Endothelial cell of umbilical vein (primary cell): ENCODE measurements around the gene ENKD1. TPM values are rescaled to one million over a fixed set of nuclear protein-coding genes. Genes with fewer than 3 reads are reported as not detected.

Experiments
- BruUV-seq: library from RNA; stranded (reverse); fragments of 400-500 nt; replicated peaks from 2 replicates; lab custom pipeline; 2021; lab: Mats Ljungman, UMichigan
- CTCF ChIA-PET: fragments of 300-600, 350-600 bp; sonication (Branson Sonifier 250); formaldehyde crosslinking; loops from one replicate; lab custom pipeline; 2021; ENCODE audit warnings: antibody characterized with exemption, inconsistent platforms; lab: Charles Lee
- POLR2A ChIA-PET: fragments of 300-600, 350-600 bp; sonication (Branson Sonifier 250); formaldehyde crosslinking; loops from one replicate; lab custom pipeline; 2021; ENCODE audit warnings: antibody characterized with exemption, inconsistent platforms; lab: Charles Lee
- DNase-seq: peaks from one replicate; pipeline ENCODE4 v3.0.0-alpha.2; 2011; ENCODE audit warnings: low read depth, low spot score
- FAIRE-seq: peaks from 2 replicates; lab custom pipeline; 2011; peaks lifted over from hg19 to GRCh38; lab: Jason Lieb, UNC
- H2AFZ ChIP-seq: 2 replicates; pipeline ENCODE4 v1.6.0; 2012; ENCODE audit warnings: low read depth, low read length, control low read depth, inconsistent platforms
- H3K27ac ChIP-seq: 2 replicates; pipeline ENCODE4 v1.5.1; 2011; ENCODE audit warnings: low read depth, mild to moderate bottlenecking, control low read depth, low read length, moderate library complexity; ENCODE audit not compliant: insufficient read depth
- H3K27me3 ChIP-seq, 2 experiments: 2 replicates each; pipeline versions ENCODE4 v1.6.0 to v1.6.1; 2011; ENCODE audit warnings: low read length in 2 of 2, mixed read lengths in 1 of 2; ENCODE audit not compliant: control insufficient read depth in 2 of 2, insufficient read depth in 2 of 2
- H3K36me3 ChIP-seq, 2 experiments: 2 replicates in 1 of 2; 3 replicates in 1 of 2; pipeline ENCODE4 v1.5.1; 2011; ENCODE audit warnings: low read length in 2 of 2, mild to moderate bottlenecking in 1 of 2, moderate library complexity in 1 of 2; ENCODE audit not compliant: control insufficient read depth in 2 of 2, insufficient read depth in 2 of 2; ENCODE audit errors: extremely low read depth in 1 of 2
- H3K4me1 ChIP-seq: 3 replicates; pipeline ENCODE4 v1.5.1; 2011; ENCODE audit warnings: mild to moderate bottlenecking, low read length; ENCODE audit not compliant: control insufficient read depth, insufficient read depth; ENCODE audit errors: extremely low read depth
- H3K4me2 ChIP-seq: 2 replicates; pipeline ENCODE4 v1.6.1; 2011; ENCODE audit warnings: low read length, control low read depth, mixed read lengths; ENCODE audit not compliant: insufficient read depth
- H3K4me3 ChIP-seq, 3 experiments: fragments of 200-600 bp in 1 of 3; sonication (generic), shearing (Covaris generic) in 1 of 3; replicated peaks in 1 of 3; 2 replicates each; pipeline ENCODE4 v1.5.1; 2011 to 2016; ENCODE audit warnings: control low read depth in 3 of 3, low read length in 3 of 3, mild to moderate bottlenecking in 2 of 3, inconsistent platforms in 1 of 3, low read depth in 1 of 3, moderate library complexity in 1 of 3; ENCODE audit not compliant: insufficient read depth in 1 of 3
- H3K79me2 ChIP-seq: 2 replicates; pipeline ENCODE4 v1.6.0; 2012; ENCODE audit warnings: low read length, inconsistent platforms; ENCODE audit not compliant: control insufficient read depth, insufficient read depth
- H3K9ac ChIP-seq: replicated peaks from 2 replicates; pipeline ENCODE3; 2011; ENCODE audit warnings: low read length, control low read depth; ENCODE audit not compliant: insufficient read depth; ENCODE audit errors: extremely low read depth
- H3K9me1 ChIP-seq: replicated peaks from 3 replicates; pipeline ENCODE4 v1.6.0; 2011; ENCODE audit warnings: mild to moderate bottlenecking, low read length; ENCODE audit not compliant: control insufficient read depth, insufficient read depth; ENCODE audit errors: extremely low read depth
- H3K9me3 ChIP-seq: replicated peaks from 2 replicates; pipeline ENCODE4 v1.5.1; 2012; ENCODE audit warnings: low read length, inconsistent platforms; ENCODE audit not compliant: control insufficient read depth, insufficient read depth
- H4K20me1 ChIP-seq: replicated peaks from 2 replicates; pipeline ENCODE3; 2011; ENCODE audit warnings: mild to moderate bottlenecking, low read length; ENCODE audit not compliant: control insufficient read depth, insufficient read depth; ENCODE audit errors: extremely low read depth
- EZH2 ChIP-seq: IDR thresholded peaks from 2 replicates; pipeline ENCODE4 v1.6.1; 2012; ENCODE audit warnings: borderline replicate concordance, low read depth, mild to moderate bottlenecking, moderate library complexity, low read length, inconsistent platforms; ENCODE audit not compliant: severe bottlenecking
- FOS ChIP-seq: IDR thresholded peaks from 2 replicates; pipeline ENCODE4 v1.6.1; 2011; ENCODE audit warnings: mild to moderate bottlenecking, low read length, moderate library complexity, borderline replicate concordance; ENCODE audit not compliant: insufficient read depth
- GATA2 ChIP-seq: IDR thresholded peaks from 2 replicates; pipeline ENCODE4 v1.7.0; 2011; ENCODE audit warnings: low read depth, mild to moderate bottlenecking, moderate library complexity, mixed read lengths, low read length; ENCODE audit not compliant: insufficient read length, insufficient read depth
- JUN ChIP-seq: IDR thresholded peaks from 2 replicates; pipeline ENCODE4 v1.6.1; 2011; ENCODE audit warnings: borderline replicate concordance, low read depth; ENCODE audit not compliant: insufficient read length, insufficient read depth
- MYC ChIP-seq: IDR thresholded peaks from one replicate; pipeline ENCODE4 v1.6.1; 2011; ENCODE audit warnings: mild to moderate bottlenecking, low read depth, low read length
- POLR2A ChIP-seq: IDR thresholded peaks from 2 replicates; pipeline ENCODE4 v1.6.1; 2012; ENCODE audit warnings: low read depth, mild to moderate bottlenecking, control low read depth, low read length
- POLR2AphosphoS5 ChIP-seq: IDR thresholded peaks from 2 replicates; pipeline ENCODE4 v1.6.1; 2012; ENCODE audit warnings: low read depth, mild to moderate bottlenecking, control low read depth, low read length, moderate library complexity; ENCODE audit not compliant: insufficient read depth
- dilution Hi-C: fragments of 300-500 bp; cut with MboI; formaldehyde crosslinking; loops from one replicate; pipeline ENCODE4 v1.15.0; 2019; ENCODE audit warnings: low sequenced_read_pairs; ENCODE audit not compliant: extremely low pct_ligation_motif_present
- intact Hi-C: fragments of 100-400 bp; cut with micrococcal nuclease; formaldehyde crosslinking; loops from one replicate; pipeline ENCODE4 v1.10.0; 2022
- polyA plus RNA-seq, 4 experiments: library from polyadenylated mRNA; depleted of rRNA in 3 of 4; stranded (reverse) in 3 of 4; unstranded in 1 of 4; fragments of >200 nt; gene quantifications; 2 replicates each; pipeline versions ENCODE4 v1.2.1 to v1.2.3, GENCODE V29; 2011 to 2012; ENCODE audit warnings: missing spikeins in 1 of 4
- total RNA-seq: library from RNA; stranded (reverse); gene quantifications from 2 replicates; pipeline ENCODE4 v1.2.3, GENCODE V29; 2021
- TF ChIP-seq, protein P1 (sequence below): IDR thresholded peaks from 2 replicates; pipeline ENCODE4 v1.6.1; 2011; ENCODE audit not compliant: insufficient read depth, insufficient read length
- TF ChIP-seq, protein P2 (sequence below), 2 donors: IDR thresholded peaks; 1 replicate in 1 of 2; 2 replicates in 1 of 2; pipeline ENCODE4 v1.5.1; 2011; ENCODE audit warnings: low read length in 2 of 2, mild to moderate bottlenecking in 2 of 2, moderate library complexity in 2 of 2, control low read depth in 1 of 2, inconsistent platforms in 1 of 2, low read depth in 1 of 2; ENCODE audit not compliant: insufficient read depth in 1 of 2; ENCODE audit errors: extremely low read depth in 1 of 2

ENKD1 gene
- total and polyA plus RNA-seq, 2 donors (not counting 3 experiments of a cell fraction or from before 2014, with no cell fraction given), result 16.7 to 17.3 TPM

DNA sequence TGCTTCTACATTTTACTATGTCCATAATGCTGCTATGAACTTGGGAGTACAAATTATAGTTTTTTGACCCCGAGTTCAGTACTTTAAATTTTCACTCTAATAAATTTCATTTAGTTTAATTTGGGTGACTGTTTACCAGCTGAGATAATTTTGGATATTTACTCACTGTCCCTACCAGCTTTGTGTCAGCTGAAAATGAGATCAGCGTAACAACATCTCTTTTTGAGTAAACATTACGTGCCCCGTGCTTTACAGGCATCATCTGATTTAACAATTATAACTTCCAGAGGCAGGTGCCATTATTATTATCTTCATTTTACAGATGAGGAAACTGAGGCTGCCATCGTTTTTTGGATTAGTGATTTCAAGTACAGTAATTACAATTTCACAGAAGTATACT, 37.6 kb upstream of the ENKD1 start:
- Histone ChIP-seq H3K79me2 (peaks cover 76% of the 10 kb centered on the region), H2AFZ (no peak overlapping the region), H3K27ac (no peak overlapping the region), H3K36me3 (no peaks in the 10 kb centered on the region), H3K4me2 (no peak overlapping the region), H3K4me1 (no peaks in the 10 kb centered on the region), H3K9ac (no peak overlapping the region), H3K4me3 (no peak overlapping the region), H3K9me1 (no peaks in the 10 kb centered on the region), H3K9me3 (no peaks in the 10 kb centered on the region), H3K27me3 (no peaks in the 10 kb centered on the region), H4K20me1 (peaks cover 7% of the 10 kb centered on the region)
- TF ChIP-seq, protein P1, sequence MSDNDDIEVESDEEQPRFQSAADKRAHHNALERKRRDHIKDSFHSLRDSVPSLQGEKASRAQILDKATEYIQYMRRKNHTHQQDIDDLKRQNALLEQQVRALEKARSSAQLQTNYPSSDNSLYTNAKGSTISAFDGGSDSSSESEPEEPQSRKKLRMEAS, result no peak
- TF ChIP-seq, protein P2, sequence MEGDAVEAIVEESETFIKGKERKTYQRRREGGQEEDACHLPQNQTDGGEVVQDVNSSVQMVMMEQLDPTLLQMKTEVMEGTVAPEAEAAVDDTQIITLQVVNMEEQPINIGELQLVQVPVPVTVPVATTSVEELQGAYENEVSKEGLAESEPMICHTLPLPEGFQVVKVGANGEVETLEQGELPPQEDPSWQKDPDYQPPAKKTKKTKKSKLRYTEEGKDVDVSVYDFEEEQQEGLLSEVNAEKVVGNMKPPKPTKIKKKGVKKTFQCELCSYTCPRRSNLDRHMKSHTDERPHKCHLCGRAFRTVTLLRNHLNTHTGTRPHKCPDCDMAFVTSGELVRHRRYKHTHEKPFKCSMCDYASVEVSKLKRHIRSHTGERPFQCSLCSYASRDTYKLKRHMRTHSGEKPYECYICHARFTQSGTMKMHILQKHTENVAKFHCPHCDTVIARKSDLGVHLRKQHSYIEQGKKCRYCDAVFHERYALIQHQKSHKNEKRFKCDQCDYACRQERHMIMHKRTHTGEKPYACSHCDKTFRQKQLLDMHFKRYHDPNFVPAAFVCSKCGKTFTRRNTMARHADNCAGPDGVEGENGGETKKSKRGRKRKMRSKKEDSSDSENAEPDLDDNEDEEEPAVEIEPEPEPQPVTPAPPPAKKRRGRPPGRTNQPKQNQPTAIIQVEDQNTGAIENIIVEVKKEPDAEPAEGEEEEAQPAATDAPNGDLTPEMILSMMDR (IDR thresholded peaks at IDR 0.05; ENCODE audit: extremely low read depth in 1 of 2, insufficient read depth in 1 of 2, low read depth in 1 of 2, low read length in 2 of 2), result no peak
- no peak for TF ChIP-seq JUN
- TF ChIP-seq POLR2A, result no peak
- TF ChIP-seq FOS, result no peak
- no peak for TF ChIP-seq POLR2AphosphoS5
- no peak for TF ChIP-seq EZH2
- TF ChIP-seq GATA2, result no peak
- no peak for TF ChIP-seq MYC
- ChIA-PET POLR2A (no interaction called here), CTCF (interaction anchor here (1.0 to 1.7 kb wide), 2 partner anchors 14 to 183 kb away, joined by 3 read pairs; no protein-coding TSS in a partner anchor)
- dilution Hi-C loops, result no loop called here
- FAIRE-seq, result no peak
- no TSS peak for BruUV-seq
- no peak for DNase-seq
- intact Hi-C loops, result no loop called here
